ENCODE measurements around the gene TTC16. TPM values are rescaled to one million over a fixed set of nuclear protein-coding genes. Genes with fewer than 3 reads are reported as not detected.

Gene TTC16, protein sequence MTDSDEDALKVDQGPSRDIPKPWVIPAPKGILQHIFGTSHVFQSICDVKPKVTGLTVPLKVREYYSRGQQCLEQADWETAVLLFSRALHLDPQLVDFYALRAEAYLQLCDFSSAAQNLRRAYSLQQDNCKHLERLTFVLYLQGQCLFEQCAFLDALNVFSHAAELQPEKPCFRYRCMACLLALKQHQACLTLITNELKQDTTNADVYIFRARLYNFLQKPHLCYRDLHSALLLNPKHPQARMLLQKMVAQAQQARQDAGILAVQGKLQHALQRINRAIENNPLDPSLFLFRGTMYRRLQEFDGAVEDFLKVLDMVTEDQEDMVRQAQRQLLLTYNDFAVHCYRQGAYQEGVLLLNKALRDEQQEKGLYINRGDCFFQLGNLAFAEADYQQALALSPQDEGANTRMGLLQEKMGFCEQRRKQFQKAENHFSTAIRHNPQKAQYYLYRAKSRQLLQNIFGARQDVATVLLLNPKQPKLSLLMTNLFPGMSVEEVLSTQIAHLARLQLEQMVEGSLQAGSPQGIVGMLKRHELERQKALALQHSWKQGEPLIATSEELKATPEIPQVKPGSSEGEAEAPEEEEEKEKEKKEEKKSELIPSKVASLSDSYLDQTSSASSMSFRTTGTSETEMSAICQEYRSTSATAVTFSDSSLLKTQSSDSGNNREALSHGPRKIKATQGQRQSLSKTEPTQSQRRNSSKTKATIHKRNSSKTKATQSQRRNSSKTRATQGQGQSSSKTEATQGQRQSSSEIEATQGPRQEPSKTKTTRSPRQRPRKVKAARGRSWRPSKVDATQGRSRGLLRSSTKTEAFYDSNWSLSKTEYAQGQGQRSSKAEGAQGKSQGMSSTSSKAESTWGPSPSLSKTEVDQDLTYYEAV
- total RNA-seq (1 to 10 TPM in 1 of 9 donors, under 1 TPM in 6, not detected in 2; under 0.01 to 1.0 (median 0.26) TPM), polyA plus RNA-seq (under 1 TPM; 0.11 to 0.57 (median 0.48) TPM)
- long read RNA-seq, donor 1 = 0 reads
- long read RNA-seq, donor 2, partial matches to known transcripts = 21 of 21 reads
- long read RNA-seq, donor 2, other reads (novel, unspliced or antisense) = 0 of 21 reads
- long read RNA-seq, donor 3, partial matches to known transcripts = 10 of 10 reads
- long read RNA-seq, donor 3, other reads (novel, unspliced or antisense) = 0 of 10 reads
- long read RNA-seq, donor 4 = 0 reads
- long read RNA-seq, donor 5, partial matches to known transcripts = 0 of 3 reads
- long read RNA-seq, donor 5, other reads (novel, unspliced or antisense) = 3 of 3 reads
- long read RNA-seq, donor 6 = 0 reads
- long read RNA-seq, donor 7 = 0 reads
- long read RNA-seq, donor 8 = 0 reads
- long read RNA-seq, donor 9 = 0 reads
- long read RNA-seq, donor 10 = 0 reads

- peak within 1 kb of the TSS; percentile 49 to 98 (median 76) for H3K4me3 ChIP-seq
- peak within 1 kb of the TSS; percentile 36 to 85 (median 80) for H3K27ac ChIP-seq
- H3K36me3 ChIP-seq (replicated peaks in 1 of 2) = no peaks in the 10 kb centered on the region
- H3K4me1 ChIP-seq (replicated peaks in 1 of 2) = peaks cover 14 to 22% of the 10 kb centered on the region in 2 donors
- intact Hi-C loops (cut with DNase I) = no loop called here
- no peaks in the 10 kb centered on the region for H3K27me3 ChIP-seq
- H3K9me3 ChIP-seq (replicated peaks in 1 of 3) = no peaks in the 10 kb centered on the region
- 2 to 12% (median 5%) methylated on average over 7 to 65 of the region's 65 CpGs for WGBS, 4 donors
- TF ChIP-seq CTCF (IDR thresholded peaks at IDR 0.05) = no peak
- peak in 1 of 2 donors; percentile 68 for TF ChIP-seq POLR2A (IDR thresholded peaks at IDR 0.05)
- DNase-seq = peak; percentile 97 to 98 (median 98)
Measured at GRCh38 chr9:127715470-127716337, at the start of gene TTC16, which contains the start of gene PTRH1. TSS of gene TTC16 (plus strand) at chr9:127716079. CDS start at chr9:127716146, 67 bp downstream. TSS of gene PTRH1 (minus strand) at chr9:127715663. CDS start at chr9:127715639, 24 bp downstream.

GRCh38 chr9:127667127-127667844 is 48.6 kb upstream of the TTC16 start:
- H3K4me1 ChIP-seq (replicated peaks in 1 of 2) = no peaks in the 10 kb centered on the region
- intact Hi-C loops (cut with DNase I) = no loop called here
- no peak overlapping the region for H3K4me3 ChIP-seq
- peak overlapping the region in 1 of 5 donors; percentile 7 for H3K27ac ChIP-seq
- H3K27me3 ChIP-seq = no peaks in the 10 kb centered on the region
- WGBS, 4 donors = 53 to 78% (median 70%) methylated on average over 2 to 3 of the region's 3 CpGs
- no peak for TF ChIP-seq POLR2A (IDR thresholded peaks at IDR 0.05)
- no peak for TF ChIP-seq CTCF (IDR thresholded peaks at IDR 0.05)
- peaks cover 0 to 48% of the 10 kb centered on the region in 2 donors for H3K36me3 ChIP-seq (replicated peaks in 1 of 2)
- H3K9me3 ChIP-seq (replicated peaks in 1 of 3) = no peaks in the 10 kb centered on the region
- no peak for DNase-seq

DNA sequence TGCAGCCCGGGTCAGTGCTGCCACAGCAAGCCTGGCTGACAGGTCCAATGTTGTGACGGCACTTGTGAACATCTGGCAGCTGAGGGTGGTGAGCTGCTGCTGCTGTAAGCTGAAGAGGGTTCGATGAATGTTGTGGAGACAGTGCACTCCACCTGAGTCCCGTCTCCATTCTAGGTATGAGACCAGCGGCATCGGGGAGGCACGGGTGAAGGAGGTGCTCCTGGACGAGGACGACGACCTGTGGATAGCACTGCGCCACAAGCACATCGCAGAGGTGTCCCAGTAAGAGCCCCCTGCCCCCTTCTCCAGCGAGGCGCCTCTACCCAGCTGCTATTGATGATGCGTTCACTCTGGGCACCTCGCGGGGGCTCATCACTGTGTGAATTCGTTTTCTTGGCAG is 48.0 kb upstream of the TTC16 start:
- Histone ChIP-seq H3K9me3 (replicated peaks in 1 of 3) (no peaks in the 10 kb centered on the region), H3K4me1 (replicated peaks in 1 of 2) (no peaks in the 10 kb centered on the region), H3K27me3 (no peaks in the 10 kb centered on the region), H3K36me3 (replicated peaks in 1 of 2) (peaks cover 0 to 49% of the 10 kb centered on the region in 2 donors), H3K27ac (peak overlapping the region in 1 of 5 donors; percentile 7), H3K4me3 (no peak overlapping the region)
- TF ChIP-seq CTCF (IDR thresholded peaks at IDR 0.05) (no peak), POLR2A (IDR thresholded peaks at IDR 0.05) (no peak)
- intact Hi-C loops (cut with DNase I) = no loop called here
- WGBS, 4 donors = 89 to 94% (median 93%) methylated on average over 17 to 18 of the region's 18 CpGs
- no peak for DNase-seq
